Measurements from ENCODE around the gene RNASET2.
"Not testable (repeated sequence)": the region's sequence is repeated elsewhere in the genome, so short reads cannot be mapped to it uniquely, and the experiment has no call there.

Gene RNASET2

DNA sequence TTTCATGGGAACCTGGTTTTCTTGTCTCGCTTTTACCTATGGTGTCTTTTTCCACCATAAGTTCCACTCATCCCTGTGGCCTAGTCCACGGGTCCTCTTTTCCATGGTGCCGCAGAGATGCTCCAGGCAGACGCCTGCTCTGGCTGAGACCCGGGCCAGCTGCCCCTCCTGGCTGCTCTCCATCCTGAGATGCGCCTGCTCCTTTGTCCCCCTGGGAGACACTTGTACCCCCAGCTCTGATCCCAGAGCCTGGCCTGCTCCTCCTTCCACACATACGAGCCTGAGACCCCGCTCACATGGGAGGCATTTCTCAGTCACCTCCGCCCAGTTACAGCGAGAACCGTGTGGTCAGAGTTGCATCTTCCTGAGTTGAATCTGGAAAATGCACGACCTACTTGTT, 29.6 kb downstream of the RNASET2 start:
- no peak for DNase-seq

DNA sequence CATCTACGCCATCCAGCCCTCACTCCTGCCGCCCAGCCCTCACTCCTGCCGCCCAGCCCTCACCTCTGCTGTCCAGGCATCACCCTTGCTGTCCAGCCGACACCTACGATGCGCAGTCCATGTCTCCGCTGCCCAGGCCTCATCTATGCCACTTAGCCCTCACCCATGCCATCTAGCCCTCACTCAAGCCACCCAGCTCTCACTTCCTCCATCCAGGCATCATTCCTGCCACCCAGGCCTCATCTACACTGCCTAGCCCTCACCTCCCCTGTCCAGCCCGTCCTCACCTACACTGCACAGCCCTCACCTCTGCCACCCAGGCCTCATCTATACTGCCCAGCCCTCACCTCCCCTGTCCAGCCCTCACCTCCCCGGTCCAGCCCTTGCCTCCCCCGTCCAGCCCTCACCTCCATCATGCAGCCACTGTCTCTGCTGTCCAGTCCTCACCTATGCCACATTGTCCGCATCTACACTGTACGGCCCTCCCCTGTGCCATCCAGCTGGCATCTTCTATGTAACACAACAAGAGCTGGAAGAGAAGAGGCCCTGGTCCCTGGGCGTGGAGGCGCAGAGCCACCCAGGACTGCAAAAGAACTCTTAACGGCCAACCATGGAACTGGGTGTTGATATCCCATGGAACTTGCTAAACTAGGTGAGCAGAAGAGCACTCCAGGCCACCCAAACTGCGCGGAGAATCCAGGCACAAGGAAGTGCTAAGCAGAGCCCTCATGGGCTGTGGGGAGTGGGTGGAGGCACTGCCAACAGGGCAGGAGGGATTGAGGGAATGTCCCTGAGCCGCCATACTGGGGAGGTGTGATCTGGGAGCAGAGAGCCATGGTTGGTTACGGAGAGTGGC, 31.0 kb downstream of the RNASET2 start:
- no peak for DNase-seq

DNA sequence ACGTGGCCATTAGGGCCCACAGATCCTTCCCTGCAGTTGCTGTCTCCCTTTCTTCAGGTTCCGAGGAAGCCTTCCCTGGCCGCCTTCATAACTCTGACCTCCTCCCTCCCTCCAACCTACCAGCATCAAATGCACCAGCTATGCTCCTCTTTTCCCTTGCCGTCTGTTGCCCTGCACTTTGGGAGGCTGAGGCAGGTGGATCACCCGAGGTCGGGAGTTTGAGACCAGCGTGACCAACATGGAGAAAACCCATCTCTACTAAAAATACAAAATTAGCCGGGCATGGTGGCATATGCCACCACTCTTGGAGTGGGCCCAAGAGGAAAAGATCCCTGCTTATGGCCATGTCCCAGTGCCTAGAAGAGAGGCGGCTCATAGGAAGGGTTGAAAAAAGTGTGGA, 31.8 kb downstream of the RNASET2 start:
- DNase-seq = no peak

DNA sequence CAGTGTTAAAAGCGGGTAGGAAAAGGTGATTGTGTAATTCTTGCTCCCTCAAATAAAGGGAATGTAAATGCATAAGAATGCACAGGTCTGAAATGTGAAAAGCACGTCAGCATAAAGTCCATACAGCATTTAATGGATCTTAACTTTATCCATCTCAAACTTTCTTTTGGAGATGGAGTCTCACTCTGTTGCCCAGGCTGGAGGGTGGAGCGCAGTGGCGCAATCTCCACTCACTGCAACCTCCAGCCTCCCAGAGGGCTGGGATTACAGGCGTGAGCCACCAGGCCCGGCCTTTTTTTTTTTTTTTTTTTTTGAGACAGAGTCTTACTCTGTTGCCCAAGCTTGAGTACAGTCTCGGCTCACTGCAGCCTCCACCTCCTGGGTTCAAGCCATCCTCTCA, 33.4 kb downstream of the RNASET2 start:
- DNase-seq = no peak

DNA sequence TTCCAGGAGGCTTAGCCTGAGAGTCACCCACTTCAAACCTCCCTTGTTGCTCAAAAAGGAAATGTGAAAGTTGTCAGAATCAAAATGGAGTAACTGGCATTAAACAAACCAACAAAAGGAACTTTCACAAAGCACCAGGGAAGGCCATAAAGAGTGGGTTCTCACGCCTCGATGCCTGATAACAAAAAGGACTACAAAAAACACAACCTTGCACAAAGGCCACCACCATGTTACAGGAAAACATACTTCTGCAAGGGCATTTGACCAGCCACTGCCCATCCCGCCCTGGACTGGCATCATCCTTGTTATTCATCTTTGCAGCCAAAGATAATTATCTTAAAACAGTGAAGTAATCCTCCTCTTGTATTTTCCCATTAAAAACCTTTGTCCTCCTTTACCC, 34.8 kb downstream of the RNASET2 start:
- no peak for DNase-seq

DNA sequence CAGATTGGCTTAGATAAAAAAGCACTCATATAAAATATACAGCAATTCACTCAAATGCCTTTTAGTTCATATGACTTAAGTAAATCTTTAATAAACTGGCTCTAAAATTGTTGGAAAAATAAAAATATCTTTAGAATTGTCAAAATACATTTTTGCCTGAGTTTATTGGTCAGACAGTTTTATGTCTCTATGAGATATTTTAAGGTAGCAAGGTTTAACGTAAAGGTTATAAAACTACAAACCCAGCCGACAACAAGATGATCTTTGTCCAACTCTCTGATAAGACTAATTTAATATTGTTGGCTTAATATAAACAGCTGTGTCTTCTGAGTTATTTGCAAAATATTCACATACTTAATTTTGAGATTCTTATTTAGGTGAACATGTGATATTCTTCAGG, 39.5 kb downstream of the RNASET2 start:
- no peak for DNase-seq

DNA sequence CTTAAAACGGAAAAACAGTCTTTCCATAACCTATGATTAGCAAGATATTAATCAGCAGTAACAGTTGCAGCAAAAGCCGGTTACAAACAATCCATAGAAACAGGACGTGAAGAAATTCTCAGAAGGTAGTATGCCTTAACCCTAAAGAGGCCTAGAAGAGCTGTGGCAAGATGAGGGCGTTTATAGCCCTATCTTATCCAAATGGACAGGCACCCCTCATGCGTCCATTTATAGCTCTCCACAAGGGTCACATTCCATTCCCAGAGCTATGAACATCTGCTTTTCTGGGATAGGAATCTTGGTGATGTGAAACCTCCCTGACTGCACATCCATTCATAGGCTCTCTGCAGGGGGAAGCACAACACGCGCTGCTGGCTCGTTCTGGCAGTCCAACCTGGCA, 40.9 kb downstream of the RNASET2 start:
- DNase-seq = not testable (repeated sequence)

DNA sequence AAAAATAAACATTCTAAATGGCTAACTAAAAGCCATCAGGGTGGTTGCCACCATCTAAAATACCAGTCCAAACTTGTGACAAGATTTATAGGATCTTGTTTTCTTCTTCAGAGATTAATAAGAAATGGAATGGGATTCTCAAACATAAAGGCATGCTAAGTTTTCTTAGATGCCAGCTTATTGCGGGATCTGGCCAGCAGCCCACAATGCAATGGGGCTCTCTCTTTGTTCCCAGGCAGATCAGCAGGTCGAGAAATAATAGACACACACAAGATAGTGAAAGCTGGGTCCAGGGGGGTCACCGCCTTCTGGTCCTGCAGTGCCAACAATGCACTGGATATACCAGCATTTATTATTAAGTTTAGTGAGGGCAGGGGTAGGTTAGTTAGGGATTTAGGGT, 41.4 kb downstream of the RNASET2 start:
- not testable (repeated sequence) for DNase-seq

DNA sequence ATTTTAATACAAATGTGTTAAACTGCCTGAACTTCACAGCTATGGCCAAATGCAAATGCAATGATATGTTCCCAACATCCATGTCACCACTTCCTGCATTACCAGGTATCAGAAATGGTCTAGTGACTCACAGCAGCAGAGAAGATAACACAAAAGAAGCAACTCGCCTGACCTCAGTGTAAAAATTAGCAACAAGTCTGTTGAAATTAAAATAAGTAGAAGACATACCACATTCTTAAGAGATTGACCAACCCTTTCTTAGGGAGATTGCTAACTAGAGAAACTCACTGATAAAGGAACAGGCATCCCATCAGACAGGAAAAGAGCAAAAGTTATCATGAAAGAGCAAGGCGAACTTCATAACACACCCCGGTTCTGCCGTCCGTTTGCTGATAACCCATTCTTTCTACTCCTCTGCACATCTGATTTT, 45.1 kb downstream of the RNASET2 start:
- no peak for DNase-seq

DNA sequence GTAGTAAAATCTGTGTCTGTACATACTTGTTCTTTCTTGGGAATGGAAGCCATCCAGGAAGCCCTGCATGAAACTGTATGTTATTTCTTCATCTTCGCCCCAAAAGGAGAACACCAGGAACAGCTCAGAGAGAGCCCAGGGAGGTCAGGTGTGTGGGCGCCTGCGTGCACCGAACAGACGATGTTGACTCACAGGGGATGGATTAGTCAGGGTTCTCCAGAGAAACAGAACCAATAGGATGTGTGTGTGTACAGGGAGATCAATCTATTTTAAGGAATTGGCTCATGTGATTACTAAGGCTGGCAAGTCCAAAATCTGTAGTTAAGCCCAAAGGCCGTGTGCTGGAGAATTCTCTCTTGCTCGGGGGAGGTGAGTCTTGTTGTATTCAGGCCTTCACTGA, 45.7 kb downstream of the RNASET2 start:
- no peak for DNase-seq

DNA sequence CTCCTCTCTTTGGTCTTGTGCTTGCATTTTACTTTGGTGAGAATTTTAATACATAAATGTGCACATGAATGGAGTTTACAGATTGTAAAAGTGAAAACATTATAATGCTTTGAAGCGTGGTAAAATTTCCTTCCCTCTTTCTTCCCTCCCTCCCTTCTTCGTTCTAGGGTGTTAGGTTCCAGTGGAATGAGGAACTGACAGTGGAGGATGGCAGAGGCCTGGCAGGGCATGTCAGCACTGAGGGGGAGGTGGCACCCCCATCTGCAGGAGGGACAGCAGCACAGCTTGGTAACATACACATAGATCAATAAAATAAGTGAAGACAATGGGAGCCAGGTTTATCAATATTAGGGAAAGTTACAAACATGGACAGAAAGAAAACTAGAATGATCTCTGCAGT, 47.5 kb downstream of the RNASET2 start:
- DNase-seq = no peak

DNA sequence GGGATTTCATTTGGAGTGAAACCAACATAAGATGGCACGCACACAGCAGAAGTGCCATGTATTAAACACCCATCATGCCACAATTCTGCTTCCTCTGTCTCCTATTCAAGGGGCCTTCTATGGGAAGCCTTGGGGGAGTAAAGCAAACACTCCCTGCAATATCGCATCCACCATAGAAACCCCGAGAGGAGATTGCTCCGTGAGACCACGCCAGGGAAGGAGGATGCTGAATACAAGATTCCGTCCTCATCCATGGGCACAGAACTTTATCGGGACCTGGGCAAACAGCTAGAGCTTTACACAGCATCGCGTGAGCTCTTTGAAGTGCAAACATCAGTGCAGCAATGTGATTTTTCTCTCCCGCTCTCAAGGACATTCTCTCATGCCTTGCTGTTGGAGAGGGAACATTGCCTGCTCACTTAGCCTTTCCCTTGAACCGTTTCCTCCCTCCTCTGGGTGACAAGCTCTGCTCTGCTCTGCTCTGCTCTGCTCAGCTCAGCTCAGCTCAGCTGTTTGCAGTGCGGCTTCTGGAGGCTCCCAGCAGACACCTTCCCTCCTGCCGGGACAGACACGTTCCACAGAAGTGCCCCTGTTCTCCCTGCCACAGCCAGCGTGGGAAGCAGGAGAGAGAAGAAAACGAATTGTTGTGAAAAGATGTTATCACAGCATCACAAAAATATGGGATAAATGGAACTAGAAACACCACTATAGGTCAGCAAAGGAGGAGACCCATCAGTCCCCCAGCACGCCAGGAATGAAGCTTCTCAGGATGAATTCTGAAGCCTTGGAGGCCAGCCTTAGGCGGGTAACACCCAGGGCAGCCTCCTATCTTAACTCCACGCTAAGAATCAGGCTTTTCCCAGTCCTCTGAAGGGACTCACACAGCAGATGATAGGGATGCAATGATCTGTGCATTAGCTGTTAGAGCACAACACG, 48.2 kb downstream of the RNASET2 start:
- no peak for DNase-seq

DNA sequence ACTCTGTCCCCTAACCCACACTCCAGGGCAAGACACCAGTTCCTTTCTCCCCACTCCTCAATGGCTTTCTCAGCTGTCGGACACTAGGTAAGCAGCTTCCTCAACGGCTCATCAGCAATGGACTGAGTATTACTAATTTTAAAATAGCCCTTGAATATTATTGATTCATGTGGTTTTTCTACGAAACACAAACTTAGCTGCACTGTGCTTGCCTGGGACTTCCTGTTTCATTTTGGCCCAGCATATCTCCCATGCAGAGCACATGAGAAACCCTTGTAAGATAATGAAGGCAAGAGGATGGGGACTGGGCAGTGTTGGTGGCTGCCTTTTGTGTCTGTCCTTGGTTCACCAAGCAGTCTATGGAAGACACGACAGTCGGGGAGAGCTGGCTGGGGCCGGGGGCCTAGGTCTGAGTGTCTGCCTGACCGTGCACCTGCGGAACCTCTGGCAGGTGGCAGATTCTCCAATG, 48.9 kb downstream of the RNASET2 start:
- DNase-seq = no peak

DNA sequence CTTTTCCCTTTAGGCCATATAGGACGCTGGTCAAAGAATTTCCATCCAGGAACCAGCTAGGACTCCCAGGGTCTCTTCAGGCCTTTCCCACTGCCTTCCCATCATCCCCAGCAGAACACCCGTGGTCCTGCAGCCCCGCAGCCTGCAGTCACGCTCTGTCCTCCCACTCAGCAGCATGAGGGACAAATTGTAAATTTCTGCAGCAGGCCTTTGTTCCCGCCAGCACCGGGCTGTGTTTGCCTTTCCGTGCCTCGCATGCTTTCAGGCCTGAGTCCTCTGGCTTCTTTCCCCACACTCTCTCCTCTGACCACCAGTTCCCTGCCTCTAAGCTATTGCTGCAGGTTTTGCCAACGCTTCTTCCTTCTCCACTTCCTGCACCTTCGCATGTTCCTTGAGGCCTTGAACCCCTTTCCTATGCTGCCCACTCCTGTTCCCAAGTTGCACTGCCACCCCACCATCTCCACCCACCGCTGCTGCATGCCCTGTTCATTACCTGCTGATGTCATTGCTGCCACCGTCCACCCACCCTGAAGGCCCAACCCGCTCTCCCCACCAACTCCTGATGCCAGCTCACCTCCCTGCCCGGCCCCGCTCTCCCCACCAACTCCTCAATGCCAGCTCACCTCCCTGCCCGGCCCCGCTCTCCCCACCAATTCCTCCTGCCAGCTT, 49.8 kb downstream of the RNASET2 start:
- no peak for DNase-seq

DNA sequence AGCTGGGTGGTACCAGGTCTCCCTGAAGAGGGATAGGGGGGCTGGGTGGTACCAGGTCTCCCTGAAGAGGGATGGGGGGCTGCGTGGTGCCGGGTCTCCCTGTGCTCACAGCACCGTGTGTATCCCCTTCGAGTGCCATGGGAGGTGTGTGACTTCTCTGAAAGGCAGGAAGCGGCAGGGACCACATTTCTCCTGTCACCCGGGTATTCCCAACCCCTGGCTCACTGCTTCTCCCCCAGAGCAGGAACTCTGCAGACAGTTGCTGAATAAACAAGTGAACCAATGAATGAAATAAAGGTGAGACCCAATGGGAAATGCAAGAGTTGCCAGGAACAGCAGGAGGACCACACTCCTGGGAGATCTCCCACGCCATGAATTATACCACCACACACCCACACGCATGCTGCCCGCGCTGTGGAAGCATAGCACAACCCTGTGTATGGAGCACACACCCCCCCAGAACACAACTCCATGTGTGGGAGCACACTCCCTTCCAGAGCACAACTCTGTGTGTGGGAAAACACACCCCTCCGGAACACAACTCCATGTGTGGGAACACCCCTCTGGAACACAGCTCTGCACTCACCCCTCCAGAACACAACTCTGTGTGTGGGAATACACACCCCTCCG, 50.7 kb downstream of the RNASET2 start:
- DNase-seq = no peak

DNA sequence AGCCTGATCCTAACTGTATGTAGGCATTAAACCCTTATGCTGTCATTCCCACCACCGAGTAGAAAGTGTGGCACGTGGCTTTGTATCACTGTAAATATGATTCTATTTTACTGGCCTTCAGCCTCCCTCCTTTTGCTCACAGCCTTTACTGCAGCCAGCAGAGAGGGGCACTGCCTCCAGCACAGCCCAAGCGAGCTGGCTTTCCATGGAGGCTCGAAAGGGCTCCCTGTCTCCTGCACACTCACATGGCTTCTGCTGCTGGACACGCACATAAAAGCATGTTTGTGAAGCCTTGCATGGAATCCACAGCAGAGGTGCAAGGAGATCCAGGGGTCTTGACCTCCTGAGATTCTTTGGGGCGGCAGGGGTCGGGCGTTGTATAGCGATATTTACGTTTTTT, 51.3 kb downstream of the RNASET2 start:
- DNase-seq = no peak

DNA sequence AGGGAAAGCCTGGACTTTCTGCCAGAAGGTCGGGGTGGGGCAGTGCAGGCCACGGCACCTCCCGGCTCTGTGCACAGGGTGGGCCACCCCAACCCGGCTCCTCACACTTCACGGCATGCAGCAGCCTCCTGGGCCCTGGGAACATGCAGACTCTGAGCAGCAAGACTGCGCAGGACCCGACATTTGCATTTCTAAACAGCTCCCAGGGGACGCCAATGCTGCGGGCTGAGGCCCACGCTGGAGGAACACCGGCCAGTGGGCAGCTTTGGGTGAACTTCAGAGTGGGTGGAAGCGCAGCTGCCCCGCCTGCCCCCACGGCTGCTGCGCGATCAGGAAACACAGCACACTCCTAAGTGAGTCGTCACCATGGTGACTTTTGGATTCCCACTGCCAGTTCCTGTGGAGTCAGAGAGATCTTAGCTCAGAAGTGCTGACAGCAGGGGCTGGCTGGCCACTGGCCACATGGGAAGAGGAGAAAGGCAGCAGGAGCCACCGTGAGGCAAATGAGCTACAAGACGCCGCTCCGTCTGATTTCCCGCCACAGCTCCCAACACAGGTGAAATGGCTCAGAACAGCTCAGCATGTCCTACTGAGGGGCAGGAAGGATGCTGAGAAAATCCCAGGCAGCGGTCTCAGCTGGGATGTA, 52.1 kb downstream of the RNASET2 start:
- DNase-seq = no peak

DNA sequence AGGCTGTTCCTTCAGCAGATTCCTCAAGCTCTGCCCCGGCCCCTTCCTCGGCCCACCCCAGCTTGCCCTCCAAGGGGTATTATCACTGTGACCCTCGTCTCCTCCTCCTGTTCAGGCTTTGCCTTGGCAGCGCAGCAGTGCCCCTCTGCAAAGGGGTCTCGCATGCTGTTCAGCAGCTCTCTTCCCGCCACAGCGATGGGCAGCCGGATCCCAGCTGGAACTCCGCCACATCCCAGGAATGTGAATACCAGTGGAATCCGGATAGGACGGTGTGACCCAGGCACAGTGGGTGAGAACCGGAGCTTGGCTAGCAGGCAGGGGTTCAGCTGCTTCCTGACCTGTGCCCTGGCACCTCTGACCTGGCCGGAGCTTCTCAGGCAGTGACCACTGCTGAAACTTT, 52.9 kb downstream of the RNASET2 start:
- no peak for DNase-seq

DNA sequence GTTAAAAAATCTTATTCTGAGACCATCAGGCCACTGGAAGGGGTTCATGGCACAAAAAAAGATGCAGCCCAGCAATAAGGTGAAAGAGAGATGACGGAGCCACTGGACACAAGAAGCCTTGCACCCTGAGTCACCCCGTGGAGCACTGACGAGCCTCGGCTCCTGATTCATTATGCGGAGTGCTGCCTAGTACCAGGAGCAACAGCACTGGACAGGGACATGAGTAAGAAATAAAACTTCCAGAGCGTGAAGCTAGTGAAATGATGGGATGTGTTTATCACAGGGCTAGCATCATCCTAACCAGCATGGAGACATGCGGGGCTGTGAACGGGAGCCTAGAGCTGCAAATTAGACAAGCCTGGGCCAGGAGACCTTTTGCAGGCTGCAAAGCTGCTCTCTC, 53.3 kb downstream of the RNASET2 start:
- DNase-seq = no peak

DNA sequence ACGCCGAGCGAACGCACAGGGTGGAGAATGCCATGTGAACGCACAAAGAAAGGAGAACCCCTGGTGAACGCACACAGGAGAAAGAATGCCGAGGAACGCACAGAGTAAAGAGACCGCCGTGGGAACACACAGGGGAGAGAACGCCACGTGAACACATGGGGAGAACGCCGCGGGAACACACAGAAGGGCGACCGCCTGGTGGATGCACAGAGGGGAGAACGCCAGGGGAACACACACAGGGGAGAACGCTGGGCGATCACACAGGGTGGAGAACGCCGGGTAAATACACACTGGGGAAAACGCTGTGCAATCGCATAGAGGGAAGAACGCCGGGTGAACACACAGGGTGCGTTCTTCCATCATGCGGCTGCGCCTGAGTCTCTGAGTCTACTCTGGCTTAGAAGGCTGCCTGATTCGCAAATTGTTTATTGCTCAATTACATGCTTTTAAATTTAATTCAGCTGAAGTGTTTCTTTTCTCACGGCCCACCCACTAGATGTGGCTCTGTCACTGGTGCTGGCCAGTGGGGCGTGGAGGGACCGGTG, 54.1 kb downstream of the RNASET2 start:
- DNase-seq = no peak

DNA sequence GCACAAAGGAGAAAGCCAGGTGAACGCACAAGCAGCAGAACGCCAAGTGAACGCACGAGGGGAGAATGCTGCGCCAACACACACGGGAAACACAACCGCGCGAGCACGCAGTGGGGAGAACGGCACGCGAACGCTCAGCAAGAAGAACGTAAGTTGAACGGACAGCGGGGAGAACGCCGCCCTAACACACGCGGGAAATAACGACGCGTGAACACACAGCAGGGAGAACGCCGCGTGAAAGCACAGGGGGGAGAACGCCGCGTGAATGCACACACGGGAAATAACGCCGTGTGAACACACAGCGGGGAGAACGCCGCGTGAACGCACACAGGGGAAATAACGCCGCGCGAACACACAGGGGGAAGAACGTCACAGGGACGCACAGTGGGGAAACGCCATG, 54.7 kb downstream of the RNASET2 start:
- no peak for DNase-seq
